HG02884 (cell line): ENCODE results near the gene RNU1-1.
"Not testable (repeated sequence)": the region's sequence is repeated elsewhere in the genome, so short reads cannot be mapped to it uniquely, and the experiment has no call there.

ENCODE experiments used
- ATAC-seq: cut with Tn5 transposase; IDR thresholded peaks from one replicate; pipeline ENCODE4 v1.9.1; 2021; ENCODE audit warnings: mild to moderate bottlenecking, moderate library complexity; ENCODE audit not compliant: unreplicated experiment

The RNU1-1 gene

DNA sequence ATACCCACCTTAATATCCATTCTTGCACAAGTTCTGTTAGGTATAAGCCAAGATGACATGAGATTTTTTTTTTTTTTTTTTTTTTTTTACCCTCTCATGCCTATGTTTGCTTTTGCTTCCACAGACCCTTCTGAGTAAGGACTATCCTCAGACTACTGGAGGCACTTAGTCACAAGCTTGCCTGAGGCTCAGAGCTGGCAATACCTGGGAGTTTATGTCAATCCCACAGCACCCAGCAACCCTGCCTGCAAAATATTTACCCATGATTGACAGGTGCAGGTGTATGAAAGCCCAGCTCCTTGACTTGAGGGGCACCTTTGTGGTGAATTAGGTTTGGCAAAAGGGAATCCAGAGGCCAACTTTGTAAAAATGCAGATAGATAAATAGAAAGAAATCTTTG lies 11.7 kb upstream of the RNU1-1 start:
- ATAC-seq = not testable (repeated sequence)

DNA sequence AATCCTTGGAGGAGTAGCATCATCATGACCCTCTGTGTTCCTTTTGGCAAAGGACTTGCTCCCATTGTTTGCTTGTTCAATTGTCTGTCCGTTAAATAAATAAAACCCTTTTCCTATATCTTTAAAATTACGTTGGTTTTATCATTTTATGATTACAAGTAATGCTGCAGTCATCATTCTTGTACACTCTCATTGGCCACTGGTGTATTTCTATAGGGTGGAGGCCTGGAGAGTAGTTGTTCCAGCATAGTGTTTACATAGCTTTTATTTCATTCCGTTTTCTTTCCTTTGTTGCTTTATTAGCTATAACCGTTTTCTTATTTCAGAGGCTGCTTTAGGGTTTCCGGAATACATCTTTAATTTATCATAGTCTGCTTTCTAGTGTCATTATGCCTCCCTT lies 7.6 kb upstream of the RNU1-1 start:
- not testable (repeated sequence) for ATAC-seq

DNA sequence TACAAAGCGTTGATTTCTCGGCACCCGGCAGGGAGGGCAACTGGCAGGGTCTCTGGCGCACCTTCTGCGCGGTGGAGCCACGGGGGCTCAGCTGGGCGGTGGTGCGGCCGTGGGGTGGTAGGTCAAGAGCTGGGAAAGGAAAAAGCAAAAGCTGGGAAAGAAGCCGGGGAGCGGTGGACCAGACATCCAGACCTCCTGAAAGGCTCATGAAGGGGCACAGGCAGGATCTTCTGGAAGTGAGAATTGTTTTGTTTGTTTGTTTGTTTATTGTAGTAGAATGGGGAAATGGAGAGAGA lies 7.2 kb upstream of the RNU1-1 start:
- ATAC-seq = no peak

DNA sequence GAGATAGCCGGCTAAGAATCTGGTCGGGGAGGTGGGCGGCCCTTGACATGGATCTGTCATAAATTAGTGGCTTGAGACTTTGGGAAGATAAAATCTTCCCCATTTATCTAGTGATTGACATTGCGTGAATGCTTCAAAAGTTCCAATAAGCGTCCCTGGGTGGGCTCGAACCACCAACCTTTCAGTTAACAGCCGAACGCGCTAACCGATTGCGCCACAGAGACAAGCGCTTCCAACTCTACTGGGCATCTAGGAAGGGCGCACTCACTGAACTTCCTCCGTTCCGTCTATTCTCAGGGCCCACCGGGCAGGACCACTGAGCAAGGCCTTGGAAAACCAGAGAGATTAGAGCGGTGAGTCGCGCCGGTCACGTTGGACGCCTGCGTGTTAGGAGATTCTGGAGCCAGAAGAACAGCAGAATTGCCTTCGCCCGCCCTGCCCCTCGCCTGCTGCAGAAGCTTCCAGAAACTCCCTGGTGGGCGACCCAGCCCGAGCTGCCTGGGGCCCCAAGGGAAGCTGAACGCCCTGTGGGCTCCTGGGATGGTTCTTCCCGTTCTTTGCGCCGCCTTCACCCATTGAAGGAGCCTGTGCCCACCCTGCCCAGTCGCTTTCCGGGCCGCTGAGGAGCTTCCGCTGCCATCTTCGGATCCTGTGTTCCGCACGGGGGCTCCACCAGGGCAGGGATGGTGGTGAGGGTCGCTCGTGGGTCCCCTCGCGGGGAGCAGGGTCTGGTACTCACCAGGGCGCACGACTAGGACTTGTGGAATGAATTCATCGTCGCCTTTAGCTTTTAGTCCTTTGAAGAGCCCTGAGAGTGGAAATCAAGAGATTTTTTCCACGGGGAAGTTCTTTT lies 6.6 kb upstream of the RNU1-1 start:
- not testable (repeated sequence) for ATAC-seq

DNA sequence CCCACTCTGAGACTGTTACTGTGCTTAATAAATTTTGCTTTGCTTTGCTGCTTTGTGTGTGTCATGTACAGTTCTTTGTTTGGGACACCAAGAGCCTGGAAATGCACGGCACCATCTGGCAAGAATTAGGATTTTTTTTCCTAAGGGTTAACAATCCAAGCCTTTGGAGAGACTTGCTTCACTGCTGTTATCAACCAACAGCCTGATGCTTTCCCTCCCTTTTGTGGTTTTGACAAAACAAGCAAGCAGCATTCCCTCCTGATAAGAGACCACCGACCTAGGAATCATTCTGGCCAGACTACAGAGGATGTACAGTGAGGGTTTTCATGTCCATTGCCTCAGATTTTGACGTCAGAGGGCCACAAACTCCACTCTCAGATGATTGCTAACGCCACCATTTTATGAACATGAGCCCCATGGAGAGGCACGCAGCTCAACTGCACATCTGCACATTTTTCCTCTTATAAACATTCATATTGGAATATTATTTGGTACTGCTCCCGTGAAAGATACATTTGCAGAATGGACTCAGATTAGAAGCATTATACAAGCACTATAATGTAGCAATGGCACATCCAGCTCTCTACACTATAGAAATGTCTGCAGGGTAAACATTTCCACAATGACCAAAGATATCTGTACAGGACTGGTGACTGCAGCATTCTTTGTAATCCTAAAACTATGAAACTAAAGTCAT lies 5.3 kb upstream of the RNU1-1 start:
- ATAC-seq = not testable (repeated sequence)

DNA sequence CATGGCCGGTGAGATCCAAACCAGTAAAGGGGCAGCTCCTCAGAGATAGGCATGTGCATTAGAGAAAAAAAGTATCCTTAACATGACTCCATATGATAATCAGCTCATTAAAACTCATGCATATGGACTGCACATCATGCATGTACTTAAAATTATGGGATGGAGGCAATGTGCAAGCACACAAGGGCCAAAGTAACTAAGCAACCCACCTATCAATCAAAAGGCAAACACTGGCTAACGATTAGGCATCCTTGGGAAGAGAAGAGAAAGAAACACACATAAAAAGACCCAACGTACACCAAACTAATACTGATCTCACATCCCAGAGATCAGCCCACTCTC lies 4.8 kb upstream of the RNU1-1 start:
- not testable (repeated sequence) for ATAC-seq

DNA sequence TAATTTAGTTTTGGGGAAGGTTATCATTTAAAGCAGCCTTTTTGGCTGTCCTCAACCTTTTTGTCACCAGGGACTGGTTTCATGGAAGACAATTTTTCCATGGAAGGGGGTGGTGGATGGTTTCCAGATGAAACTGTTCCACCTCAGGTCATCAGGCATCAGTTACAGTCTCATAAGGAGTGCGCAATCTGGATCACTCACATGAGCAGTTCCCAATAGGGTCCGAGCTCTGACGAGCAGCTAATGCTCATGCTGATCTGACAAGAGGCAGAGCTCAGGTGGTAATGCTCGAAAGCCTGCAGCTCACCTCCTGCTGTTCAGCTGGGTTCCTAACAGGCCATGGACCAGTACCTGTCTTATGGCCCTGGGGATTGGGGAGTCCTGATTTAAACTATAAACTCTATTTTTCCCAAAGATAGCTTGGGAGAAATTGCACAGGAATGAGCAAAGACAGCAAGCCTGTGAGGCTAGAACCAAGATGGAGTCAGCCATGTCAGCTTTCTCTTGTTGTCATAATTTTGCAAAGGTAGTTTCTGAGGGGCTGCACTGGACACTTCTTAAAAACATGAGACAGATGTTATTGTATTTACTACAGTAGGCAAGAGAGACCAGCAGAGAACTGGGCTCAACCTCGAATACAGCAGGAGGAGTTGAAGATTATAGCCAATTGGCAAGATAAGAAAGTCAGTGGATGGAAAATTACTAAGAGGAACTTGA lies 2.8 kb upstream of the RNU1-1 start:
- ATAC-seq = not testable (repeated sequence)

DNA sequence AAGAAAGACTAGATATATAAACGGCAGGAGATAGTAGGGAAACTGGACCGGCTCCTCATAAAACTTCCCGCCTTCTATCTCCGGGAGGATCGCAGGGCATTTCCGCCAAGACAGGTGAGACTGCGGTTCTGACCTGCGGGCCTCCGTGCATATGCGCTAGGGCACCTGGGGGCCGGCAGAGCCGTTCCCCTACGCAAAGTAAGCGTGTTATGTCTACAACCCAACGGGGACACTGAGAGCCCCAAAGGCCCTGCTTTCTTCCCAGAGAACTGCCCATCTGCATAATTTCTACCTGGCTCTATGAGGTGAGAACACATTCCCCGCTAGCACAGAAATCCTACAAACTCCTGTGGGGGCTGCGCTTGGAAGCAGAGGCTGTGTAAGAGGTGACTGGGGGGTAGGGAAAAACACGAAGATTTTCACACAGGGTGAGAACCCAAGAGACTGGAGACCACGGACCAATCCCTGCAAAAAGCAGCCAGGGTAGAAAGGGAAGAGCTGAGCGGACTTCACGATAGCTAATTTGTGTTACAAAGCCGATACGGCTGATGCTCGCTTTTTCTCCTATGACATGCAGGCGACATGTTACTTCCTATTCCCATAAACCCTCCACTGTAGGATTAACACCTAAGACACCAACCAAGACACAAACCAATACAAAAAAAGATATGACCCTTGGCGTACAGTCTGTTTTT lies 526 bp downstream of the RNU1-1 start:
- ATAC-seq = peak; percentile 76

DNA sequence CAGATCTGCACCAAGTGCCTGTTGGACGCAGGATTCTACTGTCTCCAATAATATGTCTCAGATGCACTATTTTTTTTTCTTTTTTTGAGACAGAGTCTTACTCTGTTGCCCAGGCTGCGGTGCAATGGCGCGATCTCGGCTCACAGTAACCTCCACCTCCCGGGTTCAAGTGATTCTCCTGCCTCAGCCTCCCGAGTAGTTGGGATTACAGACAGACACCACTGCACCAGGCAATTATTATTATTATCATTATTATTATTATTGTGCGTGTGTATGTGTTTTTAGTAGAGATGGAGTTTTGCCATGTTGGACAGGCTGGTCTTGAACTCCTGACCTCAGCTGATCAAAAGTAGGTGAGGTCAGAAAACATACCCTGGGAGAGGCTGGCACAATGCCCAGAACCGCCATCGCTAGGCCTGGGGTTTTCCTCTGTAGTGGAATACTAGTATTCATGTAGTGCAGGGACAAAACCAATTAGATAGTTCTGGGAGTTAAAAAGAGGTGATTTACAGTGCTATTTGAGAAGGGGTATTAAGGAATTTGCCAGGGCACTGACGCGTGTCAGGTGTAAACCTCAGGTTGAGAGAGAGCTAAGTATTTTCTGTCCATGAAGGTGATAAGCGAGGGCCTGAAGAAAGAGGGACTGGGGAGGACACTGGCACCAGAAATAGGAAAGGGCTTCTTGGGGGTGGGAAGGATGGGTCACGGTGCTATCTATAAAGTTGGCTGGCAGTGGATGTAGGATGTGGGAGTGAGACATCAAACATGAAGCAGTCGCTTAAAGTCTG lies 1.3 kb downstream of the RNU1-1 start:
- not testable (repeated sequence) for ATAC-seq

DNA sequence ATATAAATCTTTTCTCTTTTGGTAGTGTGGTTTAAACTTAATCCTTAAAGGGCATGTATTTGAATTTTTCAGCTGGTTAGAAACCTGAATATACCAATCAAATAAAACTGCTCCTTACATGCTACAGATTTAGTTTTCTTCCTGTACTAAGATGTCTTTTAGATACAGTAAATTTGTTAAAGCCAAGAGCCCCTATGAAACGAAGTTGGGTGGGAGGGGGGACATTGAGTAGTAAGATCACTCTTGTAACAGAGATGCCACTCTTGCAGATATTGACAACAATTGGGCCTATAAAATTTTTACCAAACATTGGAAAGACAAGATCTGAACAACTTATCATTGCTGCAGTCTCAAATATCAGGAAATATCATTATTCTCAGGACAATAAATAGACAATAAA lies 2.2 kb downstream of the RNU1-1 start:
- ATAC-seq = not testable (repeated sequence)

DNA sequence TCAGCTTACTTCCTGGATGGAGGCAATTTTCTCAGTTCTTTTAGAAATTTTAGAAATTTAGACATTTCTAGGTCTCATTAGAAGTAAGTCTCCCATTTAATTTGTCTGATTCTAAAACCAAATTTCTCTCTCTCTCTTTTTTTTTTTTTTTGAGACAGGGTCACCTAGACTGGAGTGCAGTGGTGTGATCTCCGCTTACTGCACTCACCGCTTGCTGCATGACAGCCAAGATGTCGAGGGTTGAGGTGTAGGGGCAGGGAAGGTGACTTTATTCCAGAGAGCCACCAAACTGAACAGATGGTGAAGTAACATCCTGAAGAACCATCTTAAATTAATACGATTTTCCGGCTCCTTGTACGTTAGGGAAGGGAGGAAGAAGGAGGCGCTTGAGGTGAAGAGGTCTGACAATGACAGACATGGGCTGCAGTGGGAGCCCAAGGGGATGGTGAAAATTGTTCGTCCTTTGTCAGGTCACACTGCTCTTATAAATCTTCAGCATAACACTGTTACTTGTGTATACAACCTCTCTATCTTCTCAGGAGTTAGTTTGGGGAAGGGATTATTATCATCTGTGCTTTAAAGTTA lies 5.1 kb downstream of the RNU1-1 start:
- ATAC-seq = not testable (repeated sequence)

DNA sequence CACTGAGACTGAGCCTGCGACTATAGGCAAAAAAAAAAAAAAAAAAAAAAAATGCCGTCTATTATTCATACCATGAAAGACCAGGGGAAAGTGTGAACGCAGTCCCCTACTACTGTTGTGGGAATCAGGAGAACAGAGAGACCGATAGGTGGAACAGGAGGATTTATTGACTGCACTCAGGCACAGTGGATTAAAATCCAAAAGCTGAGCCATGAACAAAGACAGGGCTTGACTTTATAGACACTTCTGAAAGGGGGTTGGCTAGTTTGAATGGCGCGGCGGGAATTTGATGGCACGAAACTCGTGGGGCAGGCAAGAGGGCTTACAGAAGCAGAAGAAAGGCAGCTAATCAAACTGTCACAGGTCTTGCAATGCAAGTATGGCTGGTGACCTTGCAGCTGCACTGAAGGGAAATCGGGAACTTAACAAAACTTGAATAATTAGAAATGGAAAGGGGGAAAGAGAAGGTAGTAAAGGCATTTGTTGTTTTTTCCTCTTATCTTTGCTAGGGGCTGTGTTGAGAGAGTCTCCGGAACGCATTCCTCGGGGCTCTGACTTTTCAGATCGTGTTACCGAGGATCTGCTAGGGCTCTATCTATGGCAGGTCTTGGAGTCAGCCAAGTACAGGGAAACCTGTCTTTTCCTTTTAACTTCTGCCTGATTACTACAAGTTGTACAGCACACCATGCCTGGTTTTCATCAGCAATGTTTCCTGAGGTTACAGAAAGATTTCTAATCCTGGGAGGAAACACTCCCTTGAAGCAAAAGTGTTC lies 7.5 kb downstream of the RNU1-1 start:
- ATAC-seq = not testable (repeated sequence)

DNA sequence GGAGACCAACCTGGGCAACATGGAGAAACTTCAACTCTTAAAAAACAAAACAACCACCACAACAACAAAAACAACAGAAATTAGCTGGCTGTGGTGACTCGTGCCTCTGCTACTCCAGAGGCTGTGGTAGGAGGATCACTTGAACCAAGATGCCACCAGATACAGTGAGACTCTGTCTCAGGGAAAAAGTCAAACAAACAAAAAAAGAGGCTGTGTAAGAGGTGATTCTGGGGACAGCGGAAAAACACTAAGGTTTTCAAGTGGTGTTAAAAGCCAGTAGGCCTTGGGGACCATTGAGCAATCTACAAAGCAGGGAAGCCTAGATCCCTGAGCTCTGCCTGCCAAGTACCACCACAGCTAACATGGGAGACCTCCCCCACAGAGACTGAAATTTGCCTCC lies 8.2 kb downstream of the RNU1-1 start:
- not testable (repeated sequence) for ATAC-seq

DNA sequence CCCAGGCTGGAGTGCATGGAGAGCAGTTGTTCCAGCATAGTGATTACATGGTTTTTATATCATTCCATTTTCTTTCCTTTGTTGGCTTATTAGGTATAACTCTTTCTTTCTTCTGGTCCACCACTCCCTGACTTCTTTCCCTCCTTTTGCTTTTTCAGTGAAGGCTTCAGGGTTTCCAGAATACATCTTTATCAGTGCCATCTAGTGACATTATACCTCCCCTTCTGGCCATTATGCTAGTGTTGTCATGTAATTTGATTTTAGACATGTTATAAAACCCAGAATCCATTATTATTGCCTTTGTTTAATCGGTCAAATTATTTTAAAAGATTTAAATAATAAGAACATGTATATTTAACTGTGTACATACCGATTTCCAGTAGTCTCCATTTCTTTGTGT lies 10.6 kb downstream of the RNU1-1 start:
- ATAC-seq = no peak

DNA sequence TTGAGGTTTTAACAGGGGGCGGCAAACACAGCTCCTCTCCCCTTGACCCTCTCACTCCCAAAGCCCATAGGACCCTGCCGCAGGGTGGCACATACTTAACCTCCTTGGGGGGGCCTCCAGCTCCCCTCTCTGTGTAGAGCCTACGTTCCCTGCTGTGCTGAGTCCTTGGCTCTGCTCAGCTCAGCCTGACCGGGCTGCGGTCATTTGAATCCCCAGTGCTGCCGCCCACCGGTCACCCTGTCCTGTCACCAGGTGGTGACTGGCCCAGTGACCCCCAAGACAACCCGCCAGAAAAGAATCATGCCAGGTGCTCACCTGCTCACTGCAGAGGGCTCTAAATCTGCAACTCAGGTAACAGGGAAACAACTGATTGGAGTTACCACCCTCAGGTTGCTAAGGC lies 12.6 kb downstream of the RNU1-1 start:
- ATAC-seq = not testable (repeated sequence)

DNA sequence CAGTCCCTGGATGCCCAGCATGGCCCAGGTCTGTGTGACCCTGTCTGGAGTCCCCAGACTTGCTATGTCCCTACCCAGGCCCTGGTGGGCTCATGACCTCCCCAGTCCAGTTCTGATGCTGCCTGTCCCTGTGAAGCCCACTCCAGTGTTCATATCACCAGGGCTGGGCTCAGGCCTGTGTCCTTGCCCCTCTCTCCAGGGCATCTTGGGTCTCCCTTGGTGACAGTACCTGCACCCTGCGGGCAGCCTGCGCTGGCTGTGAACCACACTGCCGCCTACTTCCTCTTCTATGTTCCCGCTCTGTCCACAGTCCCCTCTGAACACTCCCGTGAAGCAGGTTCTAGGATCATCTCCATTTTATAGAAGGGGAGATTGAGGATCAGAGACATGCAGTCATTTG lies 13.1 kb downstream of the RNU1-1 start:
- ATAC-seq = not testable (repeated sequence)

DNA sequence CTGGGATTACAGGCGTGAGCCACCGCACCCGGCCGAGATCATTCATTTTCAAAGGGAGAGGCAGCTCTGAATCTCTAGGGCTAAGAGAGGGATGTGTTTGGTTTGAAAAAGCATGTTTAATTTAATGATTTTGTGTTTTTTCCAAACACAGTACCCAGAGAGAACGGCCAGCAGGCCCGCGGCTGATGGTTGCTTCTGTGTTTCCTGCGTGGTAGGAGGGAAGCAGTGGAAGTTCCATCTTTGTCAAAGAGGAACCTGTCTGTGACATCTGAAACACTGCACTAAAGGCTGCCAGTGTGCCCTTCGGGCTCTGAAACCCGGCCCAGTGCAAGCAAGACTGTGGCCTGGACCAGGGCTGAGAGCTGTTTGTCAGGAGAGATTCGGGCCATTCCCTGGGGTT lies 13.6 kb downstream of the RNU1-1 start:
- not testable (repeated sequence) for ATAC-seq

DNA sequence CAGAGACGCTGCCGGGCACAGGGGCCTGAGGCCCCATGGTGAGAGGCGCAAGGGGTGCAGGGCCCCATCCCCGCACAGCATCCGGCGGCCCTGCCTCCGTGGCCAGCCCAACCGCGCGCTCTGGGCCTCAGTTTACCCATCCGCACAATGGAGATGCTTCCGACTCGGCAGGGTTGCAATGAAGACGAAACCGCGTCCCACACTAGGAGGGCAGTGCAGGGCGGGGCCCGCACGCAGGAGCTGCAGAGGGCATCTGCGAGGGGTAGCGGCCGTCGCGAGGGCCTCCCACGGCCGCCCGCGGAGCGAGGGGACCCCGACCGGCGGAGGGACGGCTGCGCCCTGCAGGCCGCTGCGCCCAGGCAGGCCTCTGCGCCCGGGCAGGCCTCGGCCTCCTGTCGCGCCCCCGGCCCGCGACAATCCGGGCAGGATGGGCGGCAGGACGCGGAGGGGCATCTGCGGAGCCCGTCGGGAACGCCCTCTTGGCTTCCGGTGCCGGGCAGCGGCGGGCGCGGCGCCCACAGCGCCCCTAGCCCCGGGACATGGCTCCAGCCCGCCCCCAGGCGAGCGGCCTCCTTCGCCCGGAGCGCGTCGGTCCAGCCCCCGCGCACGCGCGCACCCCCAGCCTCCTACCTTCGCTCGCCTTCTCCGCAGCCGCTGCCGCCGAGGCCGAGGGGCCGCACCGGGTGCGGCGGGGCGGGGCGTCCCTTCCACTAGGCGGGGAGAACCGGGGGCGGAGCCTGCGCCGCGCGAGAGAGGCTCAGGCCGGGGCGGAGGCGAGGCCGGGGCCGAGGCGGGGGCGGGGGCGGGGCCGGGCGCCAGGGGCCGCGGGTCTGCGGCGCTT lies 15.3 kb downstream of the RNU1-1 start:
- ATAC-seq = peak; percentile 82
